ENCODE results near the gene SLC30A1. TPM values are rescaled to one million over a fixed set of nuclear protein-coding genes. Genes with fewer than 3 reads are reported as not detected.
A peak's percentile ranks its signal among the peaks of the same experiment; 100 is the strongest.

Gene SLC30A1
- total RNA-seq, 2 donors from 2014 or later, result 0.29 to 0.76 TPM

GRCh38 chr1:211603191-211603701 lies 24.3 kb upstream of the SLC30A1 start:
- Mint-ChIP-seq H3K4me3 (no peak overlapping the region), H3K27me3 (peaks cover 6% of the 10 kb centered on the region), H3K9me3 (no peaks in the 10 kb centered on the region), H3K36me3 (ENCODE audit: low read depth) (no peaks in the 10 kb centered on the region), H3K4me1 (peaks cover 7% of the 10 kb centered on the region), H3K27ac (no peak overlapping the region)
- ATAC-seq (replicated peaks), result no peak

GRCh38 chr1:211601982-211602670 lies 23.2 kb upstream of the SLC30A1 start:
- H3K27me3 Mint-ChIP-seq, result peaks cover 6% of the 10 kb centered on the region
- H3K4me1 Mint-ChIP-seq, result peaks cover 9% of the 10 kb centered on the region
- no peaks in the 10 kb centered on the region for H3K9me3 Mint-ChIP-seq
- H3K4me3 Mint-ChIP-seq, result no peak overlapping the region
- no peaks in the 10 kb centered on the region for H3K36me3 Mint-ChIP-seq (ENCODE audit: low read depth)
- ATAC-seq (replicated peaks), result no peak
- H3K27ac Mint-ChIP-seq, result no peak overlapping the region

GRCh38 chr1:211601159-211601558 lies 22.2 kb upstream of the SLC30A1 start:
- Mint-ChIP-seq H3K36me3 (ENCODE audit: low read depth) (no peaks in the 10 kb centered on the region), H3K9me3 (no peaks in the 10 kb centered on the region)

GRCh38 chr1:211599250-211599649 lies 20.3 kb upstream of the SLC30A1 start:
- Mint-ChIP-seq H3K27ac (no peak overlapping the region), H3K4me3 (no peak overlapping the region), H3K36me3 (ENCODE audit: low read depth) (no peaks in the 10 kb centered on the region), H3K27me3 (peaks cover 3% of the 10 kb centered on the region), H3K9me3 (no peaks in the 10 kb centered on the region), H3K4me1 (peaks cover 5% of the 10 kb centered on the region)
- ATAC-seq (replicated peaks), result no peak

More at GRCh38 chr1:211601159-211601558, 22.2 kb upstream of the SLC30A1 start:
- no peak overlapping the region for H3K4me3 Mint-ChIP-seq
- H3K4me1 Mint-ChIP-seq, result peaks cover 5% of the 10 kb centered on the region
- H3K27me3 Mint-ChIP-seq, result peaks cover 3% of the 10 kb centered on the region
- H3K27ac Mint-ChIP-seq, result no peak overlapping the region
- ATAC-seq (replicated peaks), result no peak

- ATAC-seq (replicated peaks), result no peak
- H3K4me1 Mint-ChIP-seq, result peaks cover 5% of the 10 kb centered on the region
- no peaks in the 10 kb centered on the region for H3K36me3 Mint-ChIP-seq (ENCODE audit: low read depth)
- H3K27me3 Mint-ChIP-seq, result peaks cover 3% of the 10 kb centered on the region
- H3K27ac Mint-ChIP-seq, result no peak overlapping the region
- H3K9me3 Mint-ChIP-seq, result no peaks in the 10 kb centered on the region
- no peak overlapping the region for H3K4me3 Mint-ChIP-seq
Measured at GRCh38 chr1:211598514-211598913, 19.6 kb upstream of the SLC30A1 start.

- no peak overlapping the region for H3K4me3 Mint-ChIP-seq
- no peak for ATAC-seq (replicated peaks)
- H3K27ac Mint-ChIP-seq, result no peak overlapping the region
- peaks cover 5% of the 10 kb centered on the region for H3K4me1 Mint-ChIP-seq
- peaks cover 11% of the 10 kb centered on the region for H3K27me3 Mint-ChIP-seq
- no peaks in the 10 kb centered on the region for H3K36me3 Mint-ChIP-seq (ENCODE audit: low read depth)
- no peaks in the 10 kb centered on the region for H3K9me3 Mint-ChIP-seq
Measured at GRCh38 chr1:211596418-211597181, 17.6 kb upstream of the SLC30A1 start.

GRCh38 chr1:211595419-211595818 lies 16.5 kb upstream of the SLC30A1 start:
- H3K9me3 Mint-ChIP-seq, result no peaks in the 10 kb centered on the region
- peaks cover 5% of the 10 kb centered on the region for H3K4me1 Mint-ChIP-seq
- no peak overlapping the region for H3K4me3 Mint-ChIP-seq
- no peak overlapping the region for H3K27ac Mint-ChIP-seq
- H3K27me3 Mint-ChIP-seq, result peaks cover 11% of the 10 kb centered on the region
- ATAC-seq (replicated peaks), result no peak
- H3K36me3 Mint-ChIP-seq (ENCODE audit: low read depth), result no peaks in the 10 kb centered on the region

- peak; percentile 37 for ATAC-seq (replicated peaks)
- H3K27me3 Mint-ChIP-seq, result peaks cover 11% of the 10 kb centered on the region
- H3K36me3 Mint-ChIP-seq (ENCODE audit: low read depth), result no peaks in the 10 kb centered on the region
- H3K9me3 Mint-ChIP-seq, result no peaks in the 10 kb centered on the region
- no peak overlapping the region for H3K4me3 Mint-ChIP-seq
- peaks cover under 1% of the 10 kb centered on the region for H3K4me1 Mint-ChIP-seq
- H3K27ac Mint-ChIP-seq, result no peak overlapping the region
Measured at GRCh38 chr1:211591980-211592493, 13.1 kb upstream of the SLC30A1 start.

- Mint-ChIP-seq H3K27ac (no peak overlapping the region), H3K36me3 (ENCODE audit: low read depth) (no peaks in the 10 kb centered on the region), H3K4me1 (no peaks in the 10 kb centered on the region), H3K9me3 (no peaks in the 10 kb centered on the region), H3K27me3 (peaks cover 11% of the 10 kb centered on the region), H3K4me3 (no peak overlapping the region)
- ATAC-seq (replicated peaks), result no peak
Measured at GRCh38 chr1:211589782-211590721, 11.1 kb upstream of the SLC30A1 start.

- no peak overlapping the region for H3K27ac Mint-ChIP-seq
- H3K36me3 Mint-ChIP-seq (ENCODE audit: low read depth), result no peaks in the 10 kb centered on the region
- H3K9me3 Mint-ChIP-seq, result no peaks in the 10 kb centered on the region
- no peaks in the 10 kb centered on the region for H3K4me1 Mint-ChIP-seq
- ATAC-seq (replicated peaks), result no peak
- peaks cover 11% of the 10 kb centered on the region for H3K27me3 Mint-ChIP-seq
- H3K4me3 Mint-ChIP-seq, result no peak overlapping the region
Measured at GRCh38 chr1:211588711-211589110, 9.8 kb upstream of the SLC30A1 start.

GRCh38 chr1:211587123-211587522 lies 8.2 kb upstream of the SLC30A1 start:
- no peaks in the 10 kb centered on the region for H3K9me3 Mint-ChIP-seq
- no peaks in the 10 kb centered on the region for H3K36me3 Mint-ChIP-seq (ENCODE audit: low read depth)
- no peak overlapping the region for H3K27ac Mint-ChIP-seq

GRCh38 chr1:211586538-211586937 lies 7.6 kb upstream of the SLC30A1 start:
- no peak for ATAC-seq (replicated peaks)
- Mint-ChIP-seq H3K27ac (no peak overlapping the region), H3K4me1 (no peaks in the 10 kb centered on the region), H3K9me3 (no peaks in the 10 kb centered on the region), H3K27me3 (no peaks in the 10 kb centered on the region), H3K4me3 (no peak overlapping the region), H3K36me3 (ENCODE audit: low read depth) (no peaks in the 10 kb centered on the region)

More at GRCh38 chr1:211587123-211587522, 8.2 kb upstream of the SLC30A1 start:
- peaks cover 3% of the 10 kb centered on the region for H3K27me3 Mint-ChIP-seq
- no peak for ATAC-seq (replicated peaks)
- H3K4me1 Mint-ChIP-seq, result no peaks in the 10 kb centered on the region
- H3K4me3 Mint-ChIP-seq, result no peak overlapping the region

GRCh38 chr1:211583011-211583992 lies 4.3 kb upstream of the SLC30A1 start:
- Mint-ChIP-seq H3K36me3 (ENCODE audit: low read depth) (no peaks in the 10 kb centered on the region), H3K4me3 (no peak overlapping the region), H3K4me1 (peaks cover 5% of the 10 kb centered on the region), H3K27me3 (no peaks in the 10 kb centered on the region), H3K27ac (no peak overlapping the region), H3K9me3 (no peaks in the 10 kb centered on the region)
- ATAC-seq (replicated peaks), result no peak
